Measurements from ENCODE around the gene SLIRP.
"Not testable (repeated sequence)": the region's sequence is repeated elsewhere in the genome, so short reads cannot be mapped to it uniquely, and the experiment has no call there.

The SLIRP gene

GRCh38 chr14:77707724-77708408 lies at the start of gene SLIRP, which contains the start of gene ALKBH1:
TSS of gene SLIRP (plus strand) at chr14:77708103. CDS start at chr14:77708112, 9 bp downstream.
TSS of gene ALKBH1 (minus strand) at chr14:77708023. CDS start at chr14:77708004, 19 bp downstream.
- peak; percentile 91 for DNase-seq

GRCh38 chr14:77659831-77660230 lies 48.1 kb upstream of the SLIRP start:
- no peak for DNase-seq

GRCh38 chr14:77660754-77661153 lies 47.1 kb upstream of the SLIRP start:
- no peak for DNase-seq

GRCh38 chr14:77661562-77661961 lies 46.3 kb upstream of the SLIRP start:
- not testable (repeated sequence) for DNase-seq

- no peak for DNase-seq
Observed at GRCh38 chr14:77663293-77663692, 44.6 kb upstream of the SLIRP start.

- no peak for DNase-seq
Observed at GRCh38 chr14:77667331-77667730, 40.6 kb upstream of the SLIRP start.

GRCh38 chr14:77673193-77673592 lies 34.7 kb upstream of the SLIRP start:
- DNase-seq: no peak

GRCh38 chr14:77674931-77675330 lies 33.0 kb upstream of the SLIRP start:
- DNase-seq: no peak

- no peak for DNase-seq
Observed at GRCh38 chr14:77681196-77682157, 26.4 kb upstream of the SLIRP start.

- DNase-seq: no peak
Observed at GRCh38 chr14:77682158-77682553, 25.7 kb upstream of the SLIRP start.

GRCh38 chr14:77691259-77691658 lies 16.6 kb upstream of the SLIRP start:
- no peak for DNase-seq

- DNase-seq: peak; percentile 14
Observed at GRCh38 chr14:77707355-77707723, 564 bp upstream of the SLIRP start.

GRCh38 chr14:77708749-77709148 lies 846 bp downstream of the SLIRP start:
- no peak for DNase-seq

- no peak for DNase-seq
Observed at GRCh38 chr14:77709412-77709811, 1.5 kb downstream of the SLIRP start.

- DNase-seq: no peak
Observed at GRCh38 chr14:77710364-77710763, 2.5 kb downstream of the SLIRP start.

GRCh38 chr14:77714926-77715325 lies 7.0 kb downstream of the SLIRP start:
- peak; percentile 45 for DNase-seq

GRCh38 chr14:77717608-77718305 lies 9.9 kb downstream of the SLIRP start:
- DNase-seq: no peak

GRCh38 chr14:77721437-77721836 lies 13.5 kb downstream of the SLIRP start:
- no peak for DNase-seq

GRCh38 chr14:77722301-77722700 lies 14.4 kb downstream of the SLIRP start:
- no peak for DNase-seq

GRCh38 chr14:77730976-77731497 lies 23.1 kb downstream of the SLIRP start:
- no peak for DNase-seq

- DNase-seq: peak; percentile 30
Observed at GRCh38 chr14:77738559-77739250, 30.8 kb downstream of the SLIRP start.

GRCh38 chr14:77741438-77741837 lies 33.5 kb downstream of the SLIRP start:
- no peak for DNase-seq
